ENCODE measurements around the gene MRM1. TPM values are rescaled to one million over a fixed set of nuclear protein-coding genes. Genes with fewer than 3 reads are reported as not detected.

Gene MRM1
- total RNA-seq, 3 donors from 2014 or later = 4.8 to 7.5 (median 7.2) TPM

GRCh38 chr17:36592316-36592715, 9.1 kb upstream of the MRM1 start:
- intact Hi-C loops (cut with DNase I; ENCODE audit: low total_unique reads) = no loop called here

GRCh38 chr17:36592716-36593321, 8.6 kb upstream of the MRM1 start:
- no peak overlapping the region for H3K27ac ChIP-seq
- no peaks in the 10 kb centered on the region for H3K9me3 ChIP-seq
- H3K4me3 ChIP-seq = peak overlapping the region; percentile 76 to 97 (median 93)
- H3K27me3 ChIP-seq = no peaks in the 10 kb centered on the region
- H3K4me1 ChIP-seq = peaks cover 3 to 6% of the 10 kb centered on the region in 2 donors
- no peaks in the 10 kb centered on the region for H3K36me3 ChIP-seq
- intact Hi-C loops (cut with DNase I; ENCODE audit: low total_unique reads) = no loop called here
- no peak for TF ChIP-seq POLR2A (IDR thresholded peaks at IDR 0.05)
- no peak for TF ChIP-seq POLR2AphosphoS5 (IDR thresholded peaks at IDR 0.05)
- TF ChIP-seq, protein P1, sequence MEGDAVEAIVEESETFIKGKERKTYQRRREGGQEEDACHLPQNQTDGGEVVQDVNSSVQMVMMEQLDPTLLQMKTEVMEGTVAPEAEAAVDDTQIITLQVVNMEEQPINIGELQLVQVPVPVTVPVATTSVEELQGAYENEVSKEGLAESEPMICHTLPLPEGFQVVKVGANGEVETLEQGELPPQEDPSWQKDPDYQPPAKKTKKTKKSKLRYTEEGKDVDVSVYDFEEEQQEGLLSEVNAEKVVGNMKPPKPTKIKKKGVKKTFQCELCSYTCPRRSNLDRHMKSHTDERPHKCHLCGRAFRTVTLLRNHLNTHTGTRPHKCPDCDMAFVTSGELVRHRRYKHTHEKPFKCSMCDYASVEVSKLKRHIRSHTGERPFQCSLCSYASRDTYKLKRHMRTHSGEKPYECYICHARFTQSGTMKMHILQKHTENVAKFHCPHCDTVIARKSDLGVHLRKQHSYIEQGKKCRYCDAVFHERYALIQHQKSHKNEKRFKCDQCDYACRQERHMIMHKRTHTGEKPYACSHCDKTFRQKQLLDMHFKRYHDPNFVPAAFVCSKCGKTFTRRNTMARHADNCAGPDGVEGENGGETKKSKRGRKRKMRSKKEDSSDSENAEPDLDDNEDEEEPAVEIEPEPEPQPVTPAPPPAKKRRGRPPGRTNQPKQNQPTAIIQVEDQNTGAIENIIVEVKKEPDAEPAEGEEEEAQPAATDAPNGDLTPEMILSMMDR (IDR thresholded peaks at IDR 0.05) = no peak
- no peak for DNase-seq (ENCODE audit: low spot score in 2 of 2)

More at GRCh38 chr17:36592316-36592715, 9.1 kb upstream of the MRM1 start:
- DNase-seq (ENCODE audit: low spot score in 2 of 2) = no peak
- Histone ChIP-seq H3K27ac (peak overlapping the region in 1 of 2 donors; percentile 78), H3K27me3 (no peaks in the 10 kb centered on the region), H3K9me3 (no peaks in the 10 kb centered on the region), H3K4me1 (peaks cover 3 to 6% of the 10 kb centered on the region in 2 donors), H3K36me3 (no peaks in the 10 kb centered on the region), H3K4me3 (peak overlapping the region; percentile 76 to 97 (median 93))
- no peak for TF ChIP-seq POLR2AphosphoS5 (IDR thresholded peaks at IDR 0.05)

- DNase-seq (ENCODE audit: low spot score in 2 of 2) = peak in 1 of 2 donors; percentile 25
- no peak for TF ChIP-seq POLR2AphosphoS5 (IDR thresholded peaks at IDR 0.05)
- no peak for TF ChIP-seq POLR2A (IDR thresholded peaks at IDR 0.05)
- TF ChIP-seq, protein P1 (IDR thresholded peaks at IDR 0.05) = no peak
- H3K4me3 ChIP-seq = no peak overlapping the region
- no peaks in the 10 kb centered on the region for H3K9me3 ChIP-seq
- H3K27me3 ChIP-seq = no peaks in the 10 kb centered on the region
- intact Hi-C loops (cut with DNase I; ENCODE audit: low total_unique reads) = no loop called here
- peaks cover 3 to 6% of the 10 kb centered on the region in 2 donors for H3K4me1 ChIP-seq
- H3K36me3 ChIP-seq = no peaks in the 10 kb centered on the region
- H3K27ac ChIP-seq = no peak overlapping the region
These were observed 7.6 kb upstream of the MRM1 start for GRCh38 chr17:36593656-36594316.

- H3K4me1 ChIP-seq = peaks cover 3 to 6% of the 10 kb centered on the region in 2 donors
- DNase-seq (ENCODE audit: low spot score in 2 of 2) = peak in 1 of 2 donors; percentile 27
- H3K4me3 ChIP-seq = no peak overlapping the region
- no peaks in the 10 kb centered on the region for H3K9me3 ChIP-seq
- no peaks in the 10 kb centered on the region for H3K36me3 ChIP-seq
- no peak for TF ChIP-seq POLR2A (IDR thresholded peaks at IDR 0.05)
- TF ChIP-seq, protein P1 (IDR thresholded peaks at IDR 0.05) = no peak
- no peak for TF ChIP-seq POLR2AphosphoS5 (IDR thresholded peaks at IDR 0.05)
- H3K27me3 ChIP-seq = no peaks in the 10 kb centered on the region
- no peak overlapping the region for H3K27ac ChIP-seq
- intact Hi-C loops (cut with DNase I; ENCODE audit: low total_unique reads) = no loop called here
These were observed 6.6 kb upstream of the MRM1 start for GRCh38 chr17:36594626-36595401.

- Histone ChIP-seq H3K36me3 (no peaks in the 10 kb centered on the region), H3K4me3 (no peak overlapping the region), H3K9me3 (no peaks in the 10 kb centered on the region), H3K27ac (no peak overlapping the region), H3K27me3 (no peaks in the 10 kb centered on the region), H3K4me1 (peaks cover 3 to 6% of the 10 kb centered on the region in 2 donors)
- no peak for DNase-seq (ENCODE audit: low spot score in 2 of 2)
- TF ChIP-seq POLR2A (IDR thresholded peaks at IDR 0.05) (no peak), POLR2AphosphoS5 (IDR thresholded peaks at IDR 0.05) (no peak)
- TF ChIP-seq, protein P1 (IDR thresholded peaks at IDR 0.05) = no peak
- intact Hi-C loops (cut with DNase I; ENCODE audit: low total_unique reads) = no loop called here
These were observed 4.2 kb upstream of the MRM1 start for GRCh38 chr17:36597226-36597625.

All from breast epithelium (tissue), 4 donors.